ENCODE data around the gene TFB2M.
"Not testable (repeated sequence)": the region's sequence is repeated elsewhere in the genome, so short reads cannot be mapped to it uniquely, and the experiment has no call there.

The TFB2M gene

DNA sequence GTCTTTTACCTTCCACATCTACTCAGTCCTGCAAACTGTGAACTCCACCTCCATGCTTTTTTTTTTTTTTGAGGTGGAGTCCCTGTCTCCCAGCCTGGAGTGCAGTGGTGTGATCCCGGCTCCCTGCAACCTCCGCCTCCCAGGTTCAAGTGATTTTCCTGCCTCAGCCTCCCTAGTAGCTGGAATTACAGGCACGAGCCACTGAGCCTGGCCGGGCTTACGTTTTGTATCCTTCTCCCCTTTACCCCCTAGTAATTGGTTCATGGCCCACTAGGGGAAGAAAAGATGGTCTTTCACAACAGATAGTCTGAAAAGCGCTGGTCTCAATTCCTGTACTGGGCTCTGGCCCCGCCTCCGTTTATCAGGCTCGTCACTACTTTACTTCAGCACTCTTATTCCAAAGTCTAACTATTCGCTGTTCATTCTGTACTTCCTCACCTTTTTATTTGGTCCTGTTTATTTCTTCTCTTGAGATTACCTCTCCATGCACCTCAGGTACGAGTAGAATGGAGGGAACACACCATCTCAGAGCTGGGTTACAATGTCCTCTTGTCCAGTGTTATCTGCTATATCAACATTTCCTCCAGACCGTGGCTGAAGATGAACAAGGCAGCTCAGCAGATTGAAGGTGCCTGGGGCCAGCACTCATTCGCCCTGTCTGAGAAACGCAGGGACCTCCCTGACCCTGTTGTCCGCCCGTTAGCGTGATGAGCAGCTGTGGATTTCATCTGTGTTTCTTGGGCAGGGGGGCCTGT lies 16.4 kb upstream of the TFB2M start:
- no peak for DNase-seq

DNA sequence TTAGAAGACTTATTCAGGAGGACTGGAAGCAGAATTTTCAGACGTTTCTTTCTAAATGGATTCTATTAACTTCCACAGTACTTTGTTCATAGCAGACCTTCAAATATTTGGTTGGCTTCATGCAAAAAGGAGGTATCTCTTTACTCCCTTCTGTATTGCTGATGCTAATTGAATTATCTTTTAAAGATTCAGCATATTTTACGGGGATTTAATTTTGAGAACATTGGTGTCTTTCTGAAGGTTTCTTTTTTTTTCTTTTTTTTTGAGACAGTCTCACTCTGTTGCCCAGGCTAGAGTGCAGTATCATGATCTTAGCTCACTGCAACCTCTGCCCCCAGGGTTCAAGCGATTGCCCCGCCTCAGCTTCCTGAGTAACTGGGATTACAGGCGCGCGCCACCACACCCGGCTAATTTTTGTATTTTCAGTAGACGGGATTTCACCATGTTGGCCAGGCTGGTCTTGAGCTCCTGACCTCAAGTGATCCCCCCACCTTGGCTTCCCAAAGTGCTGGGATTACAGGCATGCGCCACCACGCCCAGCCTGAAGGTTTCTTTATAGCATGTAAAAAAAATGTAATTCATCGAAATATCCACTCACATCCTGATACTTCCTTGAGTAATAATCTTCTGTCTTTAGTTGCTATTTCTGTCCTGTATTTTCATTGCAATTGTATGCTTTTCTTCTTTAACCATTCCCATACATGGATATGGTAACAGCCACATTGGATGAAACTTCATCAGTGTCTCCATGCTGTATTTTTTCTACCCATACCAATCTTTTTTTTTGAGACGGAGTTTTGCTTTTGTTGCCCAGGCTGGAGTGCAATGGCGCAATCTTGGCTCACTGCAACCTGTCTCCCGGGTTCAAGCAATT lies 14.7 kb upstream of the TFB2M start:
- no peak for DNase-seq

DNA sequence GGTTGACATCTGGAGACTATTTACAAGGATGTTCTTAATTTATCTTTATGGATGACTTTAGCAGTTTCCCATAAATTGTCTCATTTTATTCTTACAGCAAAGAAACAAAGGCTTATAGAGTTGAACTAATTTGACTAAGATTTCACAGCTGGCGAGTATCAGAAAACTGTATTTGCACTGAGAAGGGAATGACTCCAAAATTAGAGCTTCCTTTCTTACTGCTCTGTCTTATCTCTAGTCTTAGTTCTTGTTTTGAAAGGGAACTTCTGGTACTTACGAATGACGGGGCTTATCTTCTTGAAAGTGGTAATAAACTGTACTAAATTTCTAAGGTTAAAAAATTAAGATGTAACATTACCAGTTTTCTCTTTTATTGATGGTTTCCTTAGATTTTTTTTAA lies 13.8 kb upstream of the TFB2M start:
- no peak for DNase-seq

DNA sequence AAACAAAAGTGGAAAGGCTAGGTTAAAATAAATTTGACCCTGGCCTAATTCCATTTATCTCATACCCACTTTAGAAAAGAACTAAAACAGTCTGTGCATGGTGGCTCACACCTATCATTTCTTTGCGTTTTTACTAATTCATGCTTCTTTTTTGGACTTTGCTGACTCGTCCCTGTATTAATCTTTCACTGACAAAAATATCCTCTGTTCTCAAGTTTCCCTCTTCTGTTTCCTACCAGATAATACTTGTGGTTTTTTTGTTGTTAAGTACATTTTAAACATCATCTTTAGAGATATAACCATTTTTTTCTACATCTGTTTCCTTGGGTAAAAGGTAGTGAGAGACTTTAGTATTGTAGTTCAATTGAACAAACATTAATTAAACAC lies 11.7 kb upstream of the TFB2M start:
- no peak for DNase-seq

DNA sequence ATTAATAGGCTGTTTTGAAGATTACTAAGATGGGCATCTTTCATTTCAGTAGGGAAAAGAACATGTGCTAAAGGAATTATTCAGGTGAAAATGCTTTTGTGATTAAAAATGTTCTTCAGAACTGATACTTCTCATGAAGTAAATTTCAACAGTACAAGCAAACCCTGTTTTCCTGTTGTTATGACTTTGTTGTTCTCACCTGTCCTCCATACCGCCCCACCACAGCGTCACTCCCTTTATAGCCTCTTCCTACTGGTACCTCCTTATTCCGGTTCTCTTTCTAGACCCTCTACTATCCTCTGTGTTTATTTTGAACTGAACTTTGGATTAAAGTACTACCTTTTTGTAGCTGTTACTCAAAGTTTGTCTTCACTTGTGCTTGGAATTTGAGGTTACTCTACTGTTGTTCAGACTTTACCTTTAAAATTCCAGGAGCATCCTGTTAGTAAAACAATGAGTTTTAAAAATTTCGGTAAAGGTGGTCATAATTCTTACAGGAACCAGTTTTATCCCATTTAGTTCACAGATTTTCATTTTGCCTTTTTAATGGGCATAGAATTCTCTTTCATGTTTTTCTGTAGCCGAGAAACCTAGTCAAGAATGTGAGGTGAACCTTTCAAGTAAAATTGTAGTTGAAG lies 11.1 kb upstream of the TFB2M start:
- DNase-seq: no peak

DNA sequence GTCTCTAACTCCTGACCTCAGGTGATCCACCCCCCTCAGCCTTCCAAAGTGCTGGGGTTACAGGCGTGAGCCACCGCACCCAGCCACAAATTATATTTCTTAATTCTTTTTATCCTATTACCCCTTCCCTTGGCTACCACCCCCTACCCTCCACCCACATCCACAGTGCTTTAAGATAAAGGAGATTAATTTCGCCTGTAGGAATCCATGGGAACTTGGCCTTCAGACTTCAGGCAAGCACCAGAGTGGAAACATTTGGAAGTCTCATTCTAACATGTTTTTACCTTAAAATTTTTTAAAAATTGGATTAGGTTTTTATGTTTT lies 10.6 kb upstream of the TFB2M start:
- no peak for DNase-seq

DNA sequence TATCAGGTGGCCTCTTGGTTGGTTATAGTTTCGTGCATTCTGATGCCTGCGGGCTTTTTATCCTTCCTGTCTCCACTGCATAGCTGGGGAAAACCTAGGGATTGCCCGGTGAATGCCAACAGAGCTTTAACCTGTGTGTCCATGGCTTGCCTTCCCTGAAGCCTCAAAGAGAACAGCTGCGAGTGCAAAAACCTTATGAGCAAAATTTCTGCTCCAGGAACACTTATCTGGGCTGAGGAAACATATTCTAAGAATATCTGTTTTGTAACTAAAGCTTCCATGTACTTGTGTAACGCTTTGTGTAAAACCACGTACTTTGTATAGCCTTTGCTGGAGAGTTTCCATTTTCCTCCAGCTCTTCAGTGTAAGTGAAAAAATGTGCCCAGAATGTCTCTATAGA lies 7.4 kb upstream of the TFB2M start:
- no peak for DNase-seq

DNA sequence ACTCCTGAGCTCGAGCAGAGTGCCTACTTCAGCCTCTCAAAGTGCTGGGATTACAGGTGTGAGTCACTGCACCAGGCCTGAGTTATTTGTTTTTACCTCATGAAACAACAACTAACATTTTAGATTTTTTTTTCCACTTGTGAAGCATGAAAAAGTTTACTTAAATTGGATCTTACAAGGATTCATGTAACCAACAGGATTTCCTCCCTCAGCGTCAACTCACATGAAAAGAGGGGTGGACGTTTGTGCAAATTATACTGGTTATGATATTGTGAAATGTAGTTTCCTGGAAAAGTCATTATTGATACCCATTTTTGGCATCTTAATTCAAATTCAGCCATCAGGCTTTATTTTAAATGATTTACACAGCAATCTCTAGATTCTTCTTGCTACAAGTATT lies 6.7 kb upstream of the TFB2M start:
- no peak for DNase-seq

DNA sequence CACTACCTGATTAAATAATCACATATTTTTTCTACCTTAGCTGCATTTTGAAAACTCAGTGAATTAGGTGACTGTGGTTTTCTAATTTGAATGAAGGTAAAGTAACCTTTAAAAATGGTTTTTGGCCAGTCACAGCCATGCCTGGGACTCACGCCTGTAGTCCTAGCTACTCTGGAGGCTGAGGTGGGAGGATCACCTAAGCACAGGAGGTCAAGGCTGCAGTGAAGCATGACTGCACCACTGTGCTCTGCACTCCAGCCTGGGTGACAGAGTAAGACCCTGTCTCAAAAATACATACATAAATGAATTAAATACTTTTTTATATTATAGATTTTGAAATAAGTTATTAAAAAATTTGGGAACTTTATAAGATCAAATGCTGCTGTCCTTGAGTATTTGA lies 5.9 kb upstream of the TFB2M start:
- DNase-seq: no peak

DNA sequence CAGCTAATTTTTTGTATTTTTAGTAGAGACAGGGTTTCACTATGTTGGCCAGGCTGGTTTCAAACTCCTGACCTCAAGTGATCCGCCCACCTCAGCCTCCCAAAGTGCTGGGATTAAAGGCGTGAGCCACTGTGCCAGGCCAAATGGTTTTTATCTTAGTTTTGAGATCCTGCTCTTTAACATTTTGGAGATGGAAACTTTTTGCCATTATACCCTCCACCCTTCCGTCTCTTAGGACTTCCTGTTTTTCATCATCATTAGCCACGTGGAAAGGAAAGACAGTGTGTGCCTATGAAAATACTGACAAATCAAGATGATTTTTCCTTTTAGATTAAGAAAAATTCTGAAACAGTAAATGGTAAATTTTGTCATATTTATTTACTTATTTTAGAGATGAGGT lies 5.2 kb upstream of the TFB2M start:
- not testable (repeated sequence) for DNase-seq

DNA sequence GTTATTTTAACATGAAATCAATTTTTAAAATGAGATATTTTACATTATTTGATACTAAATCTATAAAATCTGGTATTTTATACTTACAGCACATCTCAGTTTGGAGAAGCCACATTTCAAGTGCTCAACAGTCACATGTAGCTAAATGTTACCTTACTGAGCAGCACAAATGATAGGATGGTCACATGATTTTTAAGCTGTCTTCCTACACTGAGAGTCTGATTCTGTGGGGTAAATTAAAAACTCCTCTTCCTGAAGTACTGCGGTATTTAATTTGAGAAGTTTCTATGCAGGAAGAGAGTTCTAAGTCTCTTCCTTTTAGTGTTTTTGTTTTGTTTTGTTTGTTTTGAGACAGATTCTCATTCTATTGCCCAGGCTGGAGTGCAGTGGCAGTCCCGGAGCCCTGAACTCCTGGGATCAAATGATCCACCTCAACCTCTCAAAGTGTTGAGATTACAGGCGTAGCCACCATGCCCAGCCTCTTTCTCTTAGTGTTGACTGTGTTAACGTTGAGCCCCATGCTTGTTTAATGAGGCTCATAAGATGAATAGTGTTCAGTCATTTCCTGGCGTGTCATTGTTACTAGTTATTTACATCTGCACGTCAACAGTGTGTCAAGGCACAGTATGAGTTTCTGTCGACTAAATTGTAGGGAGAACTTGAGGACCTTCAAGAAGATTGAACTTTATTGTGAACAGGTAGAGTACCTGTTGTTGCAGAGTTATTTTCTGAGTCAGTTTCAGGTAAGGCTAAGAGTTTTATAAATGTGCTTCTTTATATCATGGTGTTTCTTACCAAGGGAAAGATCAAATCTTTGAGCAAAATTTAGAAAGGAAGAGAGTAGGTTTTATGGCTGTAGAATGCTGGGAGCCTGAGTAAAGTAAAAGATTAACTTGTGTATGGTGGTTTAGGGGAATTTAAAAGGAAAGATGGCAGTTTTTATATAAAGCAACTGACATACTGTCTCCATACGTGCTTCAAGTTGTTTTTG lies 3.5 kb upstream of the TFB2M start:
- DNase-seq: no peak

DNA sequence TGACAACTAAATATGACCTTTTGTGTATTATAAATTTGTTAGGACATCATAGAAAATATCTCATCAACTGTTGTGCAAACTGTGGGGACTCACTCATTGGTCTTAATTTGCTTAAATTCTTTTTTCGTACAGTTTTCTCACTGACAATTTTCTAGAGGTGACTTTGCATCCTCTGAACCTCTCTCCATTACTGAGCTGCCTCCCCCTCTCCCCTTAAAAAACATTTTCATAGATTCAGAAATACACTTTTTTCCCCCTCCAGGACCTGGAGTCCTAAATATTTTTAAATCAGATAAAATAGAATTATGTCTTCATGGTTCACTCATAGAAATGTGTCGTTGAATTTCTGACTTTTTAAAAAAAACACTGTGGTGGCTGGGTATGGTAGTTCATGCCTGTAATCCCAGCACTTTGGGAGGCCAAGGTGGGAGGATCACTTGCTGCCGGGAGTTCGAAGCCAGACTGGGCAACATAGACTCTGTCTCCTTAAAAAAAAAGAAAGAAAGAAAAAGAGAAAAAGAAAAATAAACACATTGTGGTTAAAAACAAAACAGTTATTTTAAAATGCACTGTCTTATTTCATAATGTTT lies 1.7 kb upstream of the TFB2M start:
- DNase-seq: no peak

DNA sequence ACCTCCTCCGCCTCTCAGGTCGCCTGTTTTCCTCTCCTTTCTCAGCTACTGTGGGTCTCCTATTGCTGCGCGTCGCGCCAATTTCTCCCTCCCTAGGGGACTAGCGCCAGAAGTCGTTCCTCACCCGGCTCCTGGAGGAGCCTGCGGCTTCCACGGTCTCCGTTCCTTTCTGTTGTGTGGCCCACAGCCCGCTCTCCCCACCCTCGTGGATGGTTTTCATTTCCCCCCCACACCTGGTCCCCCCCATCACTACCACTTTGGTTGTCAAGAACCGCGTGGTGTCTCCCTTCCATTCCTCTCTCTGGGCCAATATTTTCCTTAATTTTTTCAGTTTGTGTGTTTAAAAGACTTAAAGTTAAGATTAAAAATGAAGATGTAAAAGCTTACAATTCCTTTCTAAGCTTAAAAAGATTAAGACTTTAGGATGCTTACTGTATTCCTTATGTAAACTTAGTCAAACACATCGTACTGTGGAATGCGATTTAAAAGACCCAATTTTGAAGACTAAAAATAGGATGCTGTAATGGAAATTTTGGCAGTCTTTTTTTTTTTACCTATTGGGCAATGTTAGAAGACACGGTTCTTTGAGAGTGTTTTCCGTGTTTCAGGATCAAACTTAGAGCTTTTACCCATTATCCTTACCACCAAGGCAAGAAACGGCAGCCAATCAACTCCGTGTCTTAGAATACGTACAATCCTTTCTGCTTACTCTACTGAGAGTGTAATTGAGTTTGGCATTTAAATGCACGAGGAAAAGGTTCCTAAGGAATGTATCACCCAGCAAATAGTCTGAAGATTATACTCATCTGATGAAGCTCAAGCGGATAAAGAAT lies 968 bp upstream of the TFB2M start:
- DNase-seq: no peak

DNA sequence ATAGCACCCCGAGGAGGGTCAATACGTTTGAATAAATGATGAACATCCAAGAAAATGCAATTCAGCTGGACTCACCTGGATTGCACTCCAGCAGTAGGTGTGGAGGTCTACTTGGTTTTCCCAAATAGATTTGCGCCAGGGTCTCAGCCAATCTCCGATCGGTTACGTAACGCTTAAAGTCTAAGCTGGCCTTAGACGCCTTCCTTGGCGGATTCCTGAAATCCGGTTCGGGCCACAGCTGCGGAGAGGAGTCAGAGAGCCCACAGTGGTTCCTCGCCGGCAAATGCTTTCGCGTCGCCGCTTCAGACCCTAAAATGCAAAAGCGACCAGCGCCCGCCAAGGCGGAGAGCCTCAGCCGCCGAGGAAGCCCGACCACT lies 322 bp downstream of the TFB2M start:
- no peak for DNase-seq

DNA sequence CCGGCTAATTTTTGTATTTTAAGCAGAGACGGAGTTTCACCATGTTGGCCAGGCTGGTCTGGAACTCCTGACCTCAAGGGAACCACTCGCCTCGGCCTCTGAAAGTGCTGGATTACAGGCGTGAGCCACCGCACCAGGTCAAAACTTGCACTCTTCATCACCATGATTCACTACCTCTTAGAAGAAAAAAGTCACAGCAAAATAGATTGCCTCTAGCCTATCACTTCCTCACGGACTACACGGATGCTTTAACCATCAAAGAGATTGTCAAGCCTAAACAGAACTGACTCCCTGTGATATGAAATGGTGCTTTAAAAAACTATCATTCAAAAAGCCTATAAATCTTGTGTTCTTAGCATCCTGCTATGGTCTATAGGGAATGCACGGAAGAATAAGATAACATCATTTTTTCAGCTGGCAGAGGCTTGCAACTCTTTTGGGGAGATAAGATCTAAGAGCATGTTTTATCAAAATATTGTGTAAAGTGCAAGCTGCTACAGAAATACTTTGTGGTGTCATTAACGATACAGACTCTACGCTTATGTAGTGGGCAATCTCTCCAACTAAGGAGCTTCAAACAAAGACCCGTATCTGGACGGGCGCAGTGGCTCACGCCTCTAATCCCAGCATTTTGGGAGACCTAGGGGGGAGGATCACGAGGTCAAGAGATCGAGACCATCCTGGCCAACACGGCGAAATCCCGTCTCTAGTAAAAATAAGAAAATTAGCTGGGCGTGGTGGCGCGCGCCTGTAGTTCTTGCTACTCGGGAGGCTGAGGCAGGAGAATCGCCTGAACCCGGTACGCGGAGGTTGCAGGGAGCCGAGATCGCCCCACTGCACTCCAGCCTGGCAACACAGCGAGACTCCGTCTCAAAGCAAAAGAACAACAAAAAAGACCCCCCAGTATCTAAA lies 966 bp downstream of the TFB2M start:
- DNase-seq: no peak

DNA sequence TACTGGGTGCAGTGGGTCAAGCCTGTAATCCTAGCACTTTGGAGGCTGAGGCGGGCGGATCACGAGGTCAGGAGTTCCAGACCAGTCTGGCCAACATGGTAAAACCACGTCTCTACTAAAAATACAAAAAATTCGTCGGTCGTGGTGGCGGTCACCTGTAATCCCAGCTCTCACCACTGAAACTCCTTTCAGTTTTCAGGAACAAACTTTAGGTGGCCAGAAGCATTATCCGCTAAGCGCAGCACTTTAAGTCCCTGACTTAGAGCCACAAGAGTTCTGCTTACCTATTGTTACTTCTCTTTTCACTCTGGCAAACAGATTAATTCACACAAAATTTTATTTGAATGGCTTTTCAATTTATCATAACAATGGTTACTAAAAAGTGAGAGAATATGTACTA lies 5.2 kb downstream of the TFB2M start:
- DNase-seq: not testable (repeated sequence)

DNA sequence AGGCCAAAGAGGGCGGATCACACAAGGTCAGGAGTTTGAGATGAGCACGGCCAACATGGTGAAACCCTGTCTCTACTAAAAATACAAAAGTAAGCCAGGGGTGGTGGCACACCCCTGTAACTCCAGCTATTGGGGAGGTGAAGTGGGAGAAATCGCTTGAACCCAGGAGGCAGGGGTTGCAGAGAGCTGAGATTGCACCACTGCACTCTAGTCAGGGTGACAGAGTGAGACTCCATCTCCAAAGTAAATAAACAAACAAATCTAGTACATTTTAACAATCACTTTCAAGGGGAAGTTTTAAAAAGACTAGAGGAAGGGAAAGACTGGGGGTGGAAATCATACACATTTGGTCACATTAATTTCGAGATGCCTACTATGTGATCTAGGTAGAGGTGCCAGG lies 6.8 kb downstream of the TFB2M start:
- no peak for DNase-seq

DNA sequence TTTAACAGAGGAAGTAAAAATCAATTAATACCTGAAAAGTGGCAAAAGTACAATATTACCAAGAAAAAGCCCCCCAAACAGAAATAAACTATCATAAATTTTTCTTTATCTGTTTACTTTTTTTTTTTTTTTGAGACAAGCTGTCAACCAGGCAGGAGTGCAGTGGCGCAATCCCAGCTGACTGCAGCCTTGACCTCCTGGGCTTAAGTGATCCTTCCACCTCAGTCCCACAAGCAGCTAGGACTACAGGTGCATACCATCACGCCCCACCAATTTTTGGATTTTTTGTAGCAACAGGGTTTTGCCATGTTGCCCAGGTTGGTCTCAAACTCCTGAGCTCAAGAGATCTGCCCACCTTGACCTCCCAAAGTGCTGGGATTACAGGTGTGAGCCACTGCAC lies 8.0 kb downstream of the TFB2M start:
- DNase-seq: no peak

DNA sequence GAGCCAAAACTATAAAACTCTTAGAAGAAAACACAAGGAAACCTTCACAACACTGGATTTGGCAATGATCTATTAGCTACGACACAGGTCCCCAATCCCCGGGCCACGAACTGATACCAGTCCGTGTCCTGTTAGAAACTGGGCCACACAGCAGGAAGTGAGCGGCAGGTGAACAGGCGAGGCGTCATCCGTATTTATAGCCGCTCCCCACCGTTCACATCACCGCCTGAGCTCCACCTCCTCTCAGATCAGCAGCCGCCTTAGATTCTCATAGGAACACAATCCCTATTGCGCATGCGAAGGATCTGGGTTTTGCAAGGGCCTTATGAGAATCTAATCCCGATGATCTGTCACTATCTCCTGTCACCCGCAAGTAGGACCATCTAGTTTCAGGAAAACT lies 11.9 kb downstream of the TFB2M start:
- no peak for DNase-seq

DNA sequence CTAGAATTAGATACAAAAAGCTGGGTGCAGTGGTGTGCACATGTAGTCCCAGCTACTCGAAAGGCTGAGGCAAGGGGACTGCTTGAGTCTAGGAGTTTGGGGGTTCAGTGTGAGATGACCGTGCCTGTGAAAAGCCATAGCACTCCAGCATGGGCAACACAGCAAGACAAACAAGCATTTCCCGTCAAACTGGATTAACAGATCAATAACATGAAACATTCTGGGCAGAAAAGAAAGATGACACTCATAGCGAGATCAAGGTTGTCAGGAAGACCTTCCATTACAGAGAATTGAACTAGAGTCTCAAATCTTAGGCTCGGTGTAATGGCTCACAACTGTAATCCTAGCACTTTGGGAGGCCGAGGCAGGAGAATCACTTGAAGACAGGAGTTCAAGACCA lies 14.0 kb downstream of the TFB2M start:
- DNase-seq: no peak

DNA sequence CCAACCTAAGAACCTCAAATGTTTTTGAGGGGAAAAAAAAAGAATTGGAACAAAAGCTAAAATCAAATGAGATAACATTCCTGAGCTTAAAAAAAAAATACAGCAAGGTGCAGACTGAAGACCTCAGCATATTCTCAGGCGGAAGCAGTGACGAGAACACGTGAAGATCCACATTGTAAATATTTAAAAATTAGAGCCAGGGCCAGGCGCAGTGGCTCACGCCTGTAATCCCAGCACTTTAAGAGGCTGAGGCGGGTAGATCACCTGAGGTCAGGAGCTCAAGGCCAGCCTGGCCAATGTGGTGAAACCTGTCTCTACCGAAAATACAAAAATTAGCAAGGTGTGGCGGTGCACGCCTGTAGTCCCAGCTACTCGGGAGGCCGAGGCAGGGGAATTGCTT lies 15.7 kb downstream of the TFB2M start:
- DNase-seq: no peak
